Measurements from ENCODE around the gene NDOR1. TPM values are rescaled to one million over a fixed set of nuclear protein-coding genes. Genes with fewer than 3 reads are reported as not detected.
A peak's percentile ranks its signal among the peaks of the same experiment; 100 is the strongest.

NDOR1 gene
- polyA plus RNA-seq, 2 of the 4 experiments (the other 2 are of a cell fraction): 5.6 to 19.5 TPM

- no peak for TF ChIP-seq CTCF (IDR thresholded peaks at IDR 0.05)
- no peak for TF ChIP-seq JUN (IDR thresholded peaks at IDR 0.05)
- no peak for TF ChIP-seq MAX (IDR thresholded peaks at IDR 0.05)
- TF ChIP-seq EHMT2 (IDR thresholded peaks at IDR 0.05; ENCODE audit: low read depth): no peak
- TF ChIP-seq GATA3 (IDR thresholded peaks at IDR 0.05; ENCODE audit: borderline replicate concordance): no peak
These were observed 21.4 kb upstream of the NDOR1 start (continued) for GRCh38 chr9:137183980-137184595.

GRCh38 chr9:137184881-137185660 lies 20.4 kb upstream of the NDOR1 start:
- DNase-seq (ENCODE audit: low read depth in 1 of 2, low spot score in 1 of 2) (no peak), ATAC-seq (no peak), FAIRE-seq (no peak)
- TF ChIP-seq HOXB13 (CRISPR knock-in tag; IDR thresholded peaks at IDR 0.05; ENCODE audit: low read depth): no peak
- H3K9me3 ChIP-seq: no peaks in the 10 kb centered on the region
- H3K4me1 ChIP-seq: peaks cover 19% of the 10 kb centered on the region
- no peak overlapping the region for H3K4me3 ChIP-seq
- WGBS (ENCODE audit: missing lambda C conversion rate): 94% methylated on average over 46 of the region's 48 CpGs
- no peak overlapping the region for H3K27ac ChIP-seq
- CTCF ChIA-PET: interaction anchor here (11.5 kb wide), 1 partner anchor 11 kb away, joined by 156 read pairs; the partner anchor contains the start of genes LRRC26 and TMEM210
- POLR2A ChIA-PET: interaction anchor here (1.2 to 2.0 kb wide), 2 partner anchors 16 to 56 kb away, joined by 3 to 4 read pairs; partner anchors contain the start of gene TPRN
- H3K4me2 ChIP-seq: no peak overlapping the region

GRCh38 chr9:137185921-137186320 lies 19.6 kb upstream of the NDOR1 start:
- DNase-seq (ENCODE audit: low read depth in 1 of 2, low spot score in 1 of 2) (no peak), ATAC-seq (no peak), FAIRE-seq (no peak)
- no peak for TF ChIP-seq HMGXB4 (CRISPR knock-in tag; IDR thresholded peaks at IDR 0.05; ENCODE audit: borderline replicate concordance)
- TF ChIP-seq PBX3 (IDR thresholded peaks at IDR 0.05): no peak
- no peak for TF ChIP-seq PHF8 (IDR thresholded peaks at IDR 0.05; ENCODE audit: borderline replicate concordance, low read depth)
- no peak for TF ChIP-seq FOSB (CRISPR knock-in tag; IDR thresholded peaks at IDR 0.05)
- POLR2A ChIA-PET: interaction anchor here (2.0 kb wide), 1 partner anchor 55 kb away, joined by 4 read pairs; no protein-coding TSS in a partner anchor
- no peaks in the 10 kb centered on the region for H3K9me3 ChIP-seq
- no peak overlapping the region for H3K4me2 ChIP-seq
- no peak overlapping the region for H3K4me3 ChIP-seq
- H3K27ac ChIP-seq: no peak overlapping the region
- H3K4me1 ChIP-seq: peaks cover 23% of the 10 kb centered on the region
- WGBS (ENCODE audit: missing lambda C conversion rate): 96% methylated on average over 18 of the region's 19 CpGs
- CTCF ChIA-PET: interaction anchor here (11.5 kb wide), 1 partner anchor 12 kb away, joined by 156 read pairs; the partner anchor contains the start of genes LRRC26 and TMEM210

GRCh38 chr9:137186385-137186784 lies 19.1 kb upstream of the NDOR1 start:
- DNase-seq (ENCODE audit: low read depth in 1 of 2, low spot score in 1 of 2): no peak
- TF ChIP-seq MAZ (IDR thresholded peaks at IDR 0.05; ENCODE audit: borderline replicate concordance, low read depth, low read length): no peak
- no peak for TF ChIP-seq TFCP2L1 (CRISPR knock-in tag; IDR thresholded peaks at IDR 0.05)
- TF ChIP-seq POLR2AphosphoS2 (conservative IDR thresholded peaks at IDR 0.05; ENCODE audit: low read length): no peak
- no peak for TF ChIP-seq NPAS2 (CRISPR knock-in tag; IDR thresholded peaks at IDR 0.05; ENCODE audit: borderline replicate concordance)
- no peak for TF ChIP-seq HOXB13 (CRISPR knock-in tag; IDR thresholded peaks at IDR 0.05; ENCODE audit: low read depth)
- no peak for TF ChIP-seq EP300 (IDR thresholded peaks at IDR 0.05)
- TF ChIP-seq ZSCAN20 (CRISPR knock-in tag; IDR thresholded peaks at IDR 0.05): no peak
- TF ChIP-seq RCOR1 (IDR thresholded peaks at IDR 0.05; ENCODE audit: low read depth, low read length): no peak
- H3K4me2 ChIP-seq: peak overlapping the region; percentile 99

More at GRCh38 chr9:137186385-137186784, 19.1 kb upstream of the NDOR1 start:
- no peaks in the 10 kb centered on the region for H3K9me3 ChIP-seq
- ATAC-seq (no peak), FAIRE-seq (no peak)
- CTCF ChIA-PET: interaction anchor here (11.5 kb wide), 1 partner anchor 13 kb away, joined by 156 read pairs; the partner anchor contains the start of genes LRRC26 and TMEM210
- POLR2A ChIA-PET: interaction anchor here (2.0 kb wide), 1 partner anchor 54 kb away, joined by 4 read pairs; no protein-coding TSS in a partner anchor
- no peak overlapping the region for H3K4me3 ChIP-seq
- no peak overlapping the region for H3K27ac ChIP-seq
- 65% methylated on average over 4 of the region's 6 CpGs for WGBS (ENCODE audit: missing lambda C conversion rate)
- H3K4me1 ChIP-seq: peaks cover 23% of the 10 kb centered on the region
